NB4 (cell line): ENCODE results near the gene GLI3.

Source experiments
- CTCF ChIP-seq: IDR thresholded peaks from one replicate; pipeline ENCODE4 v1.5.1; 2012; ENCODE audit warnings: low read depth, low read length
- MYC ChIP-seq: IDR thresholded peaks from 2 replicates; pipeline ENCODE4 v1.6.1; 2011; ENCODE audit warnings: low read depth, low read length
- POLR2A ChIP-seq: IDR thresholded peaks from 2 replicates; pipeline ENCODE4 v1.6.1; 2011; ENCODE audit warnings: mild to moderate bottlenecking; ENCODE audit not compliant: insufficient read length; ENCODE audit errors: extremely low read depth

GRCh38 chr7:42127232-42127622, 109.8 kb downstream of the GLI3 start:
- TF ChIP-seq POLR2A (no peak), CTCF (no peak), MYC (peak; percentile 21; the same call in 1 of the 2 replicates)
